ENCODE results near the gene RASSF7.

Gene RASSF7

GRCh38 chr11:550021-550745, 10.6 kb upstream of the RASSF7 start:
- H3K4me1 ChIP-seq (ENCODE audit: control insufficient read depth, insufficient read depth, low read length), result no peaks in the 10 kb centered on the region
- no peak overlapping the region for H3K4me3 ChIP-seq (ENCODE audit: low read depth, low read length)
- H3K36me3 ChIP-seq (ENCODE audit: control insufficient read depth in 2 of 2, insufficient read depth in 1 of 2, low read length in 2 of 2), result no peaks in the 10 kb centered on the region
- no peak overlapping the region for H3K27ac ChIP-seq (ENCODE audit: extremely low read depth, low read depth, low read length)
- TF ChIP-seq EGR2 (tag by site-specific recombination; IDR thresholded peaks at IDR 0.05; ENCODE audit: low read depth) (no peak), GLIS2 (tag by site-specific recombination; IDR thresholded peaks at IDR 0.05) (no peak), ZNF202 (tag by site-specific recombination; IDR thresholded peaks at IDR 0.05; ENCODE audit: borderline replicate concordance) (no peak), ZBTB10 (tag by site-specific recombination; IDR thresholded peaks at IDR 0.05) (no peak), ZBTB48 (tag by site-specific recombination; IDR thresholded peaks at IDR 0.05) (no peak), REPIN1 (tag by site-specific recombination; IDR thresholded peaks at IDR 0.05; ENCODE audit: low read depth) (no peak), ZNF280C (tag by site-specific recombination; IDR thresholded peaks at IDR 0.05) (no peak), ZNF664 (tag by site-specific recombination; IDR thresholded peaks at IDR 0.05) (no peak), ZSCAN30 (tag by site-specific recombination; IDR thresholded peaks at IDR 0.05) (no peak), ZNF155 (tag by site-specific recombination; IDR thresholded peaks at IDR 0.05) (no peak)
- TF ChIP-seq, protein P1, sequence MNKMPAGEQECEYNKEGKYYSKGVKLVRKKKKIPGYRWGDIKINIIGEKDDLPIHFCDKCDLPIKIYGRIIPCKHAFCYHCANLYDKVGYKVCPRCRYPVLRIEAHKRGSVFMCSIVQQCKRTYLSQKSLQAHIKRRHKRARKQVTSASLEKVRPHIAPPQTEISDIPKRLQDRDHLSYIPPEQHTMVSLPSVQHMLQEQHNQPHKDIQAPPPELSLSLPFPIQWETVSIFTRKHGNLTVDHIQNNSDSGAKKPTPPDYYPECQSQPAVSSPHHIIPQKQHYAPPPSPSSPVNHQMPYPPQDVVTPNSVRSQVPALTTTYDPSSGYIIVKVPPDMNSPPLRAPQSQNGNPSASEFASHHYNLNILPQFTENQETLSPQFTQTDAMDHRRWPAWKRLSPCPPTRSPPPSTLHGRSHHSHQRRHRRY (tag by site-specific recombination; IDR thresholded peaks at IDR 0.05), result no peak
- TF ChIP-seq, protein P2, sequence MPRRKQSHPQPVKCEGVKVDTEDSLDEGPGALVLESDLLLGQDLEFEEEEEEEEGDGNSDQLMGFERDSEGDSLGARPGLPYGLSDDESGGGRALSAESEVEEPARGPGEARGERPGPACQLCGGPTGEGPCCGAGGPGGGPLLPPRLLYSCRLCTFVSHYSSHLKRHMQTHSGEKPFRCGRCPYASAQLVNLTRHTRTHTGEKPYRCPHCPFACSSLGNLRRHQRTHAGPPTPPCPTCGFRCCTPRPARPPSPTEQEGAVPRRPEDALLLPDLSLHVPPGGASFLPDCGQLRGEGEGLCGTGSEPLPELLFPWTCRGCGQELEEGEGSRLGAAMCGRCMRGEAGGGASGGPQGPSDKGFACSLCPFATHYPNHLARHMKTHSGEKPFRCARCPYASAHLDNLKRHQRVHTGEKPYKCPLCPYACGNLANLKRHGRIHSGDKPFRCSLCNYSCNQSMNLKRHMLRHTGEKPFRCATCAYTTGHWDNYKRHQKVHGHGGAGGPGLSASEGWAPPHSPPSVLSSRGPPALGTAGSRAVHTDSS (tag by site-specific recombination; IDR thresholded peaks at IDR 0.05), result no peak
- ChIA-PET POLR2A (interaction anchor here (1.0 kb wide), 1 partner anchor 12 kb away, joined by 3 read pairs; no protein-coding TSS in a partner anchor), CTCF (no interaction called here)
- H3K9me3 ChIP-seq (ENCODE audit: control insufficient read depth, insufficient read depth, low read depth, low read length), result no peaks in the 10 kb centered on the region

GRCh38 chr11:550746-551085, 10.1 kb upstream of the RASSF7 start:
- Histone ChIP-seq H3K36me3 (ENCODE audit: control insufficient read depth in 2 of 2, insufficient read depth in 1 of 2, low read length in 2 of 2) (no peaks in the 10 kb centered on the region), H3K27ac (ENCODE audit: extremely low read depth, low read depth, low read length) (no peak overlapping the region), H3K4me1 (ENCODE audit: control insufficient read depth, insufficient read depth, low read length) (no peaks in the 10 kb centered on the region), H3K4me3 (ENCODE audit: low read depth, low read length) (no peak overlapping the region), H3K9me3 (ENCODE audit: control insufficient read depth, insufficient read depth, low read depth, low read length) (no peaks in the 10 kb centered on the region)
- POLR2A ChIA-PET, result interaction anchor here (1.0 kb wide), 1 partner anchor 11 kb away, joined by 3 read pairs; no protein-coding TSS in a partner anchor
- CTCF ChIA-PET, result no interaction called here
- TF ChIP-seq, protein P3, sequence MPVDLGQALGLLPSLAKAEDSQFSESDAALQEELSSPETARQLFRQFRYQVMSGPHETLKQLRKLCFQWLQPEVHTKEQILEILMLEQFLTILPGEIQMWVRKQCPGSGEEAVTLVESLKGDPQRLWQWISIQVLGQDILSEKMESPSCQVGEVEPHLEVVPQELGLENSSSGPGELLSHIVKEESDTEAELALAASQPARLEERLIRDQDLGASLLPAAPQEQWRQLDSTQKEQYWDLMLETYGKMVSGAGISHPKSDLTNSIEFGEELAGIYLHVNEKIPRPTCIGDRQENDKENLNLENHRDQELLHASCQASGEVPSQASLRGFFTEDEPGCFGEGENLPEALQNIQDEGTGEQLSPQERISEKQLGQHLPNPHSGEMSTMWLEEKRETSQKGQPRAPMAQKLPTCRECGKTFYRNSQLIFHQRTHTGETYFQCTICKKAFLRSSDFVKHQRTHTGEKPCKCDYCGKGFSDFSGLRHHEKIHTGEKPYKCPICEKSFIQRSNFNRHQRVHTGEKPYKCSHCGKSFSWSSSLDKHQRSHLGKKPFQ (tag by site-specific recombination; IDR thresholded peaks at IDR 0.05), result no peak
- TF ChIP-seq SALL2 (tag by site-specific recombination; IDR thresholded peaks at IDR 0.05; ENCODE audit: borderline replicate concordance) (no peak), PRDM1 (tag by site-specific recombination; IDR thresholded peaks at IDR 0.05) (no peak), ZNF514 (tag by site-specific recombination; IDR thresholded peaks at IDR 0.05) (no peak), ZNF24 (tag by site-specific recombination; IDR thresholded peaks at IDR 0.05) (no peak), WT1 (tag by site-specific recombination; IDR thresholded peaks at IDR 0.05) (no peak), ZNF76 (tag by site-specific recombination; IDR thresholded peaks at IDR 0.05; ENCODE audit: borderline replicate concordance, low read depth) (no peak), ZNF660 (tag by site-specific recombination; IDR thresholded peaks at IDR 0.05) (no peak), ZNF324 (tag by site-specific recombination; IDR thresholded peaks at IDR 0.05) (no peak), ZFHX2 (tag by site-specific recombination; conservative IDR thresholded peaks at IDR 0.05) (no peak), ZNF274 (IDR thresholded peaks at IDR 0.05; ENCODE audit: low read length) (no peak), ZNF274 (tag by site-specific recombination; IDR thresholded peaks at IDR 0.05; ENCODE audit: borderline replicate concordance) (no peak), ZNF202 (tag by site-specific recombination; IDR thresholded peaks at IDR 0.05; ENCODE audit: borderline replicate concordance) (no peak)

All from HEK293 (cell line).